Astrocyte of the hippocampus (primary cell): Measurements from ENCODE around the gene TEX19.
"Not testable (repeated sequence)": the region's sequence is repeated elsewhere in the genome, so short reads cannot be mapped to it uniquely, and the experiment has no call there.

Experiments used
- DNase-seq: peaks from one replicate; pipeline ENCODE4 v3.0.0; 2011; ENCODE audit warnings: low read depth, low spot score

Gene TEX19

GRCh38 chr17:82334622-82335394 lies 24.2 kb upstream of the TEX19 start:
- peak; percentile 29 for DNase-seq

GRCh38 chr17:82338858-82339633 lies 20.0 kb upstream of the TEX19 start:
- DNase-seq = peak; percentile 84

- peak; percentile 73 for DNase-seq
These were observed 19.1 kb upstream of the TEX19 start for GRCh38 chr17:82339634-82340580.

GRCh38 chr17:82342361-82343079 lies 16.5 kb upstream of the TEX19 start:
- no peak for DNase-seq

- DNase-seq = no peak
These were observed 15.5 kb upstream of the TEX19 start for GRCh38 chr17:82343560-82343959.

- DNase-seq = no peak
These were observed 14.7 kb upstream of the TEX19 start for GRCh38 chr17:82344175-82344907.

- no peak for DNase-seq
These were observed 13.7 kb upstream of the TEX19 start for GRCh38 chr17:82345151-82345976.

- DNase-seq = no peak
These were observed 12.4 kb upstream of the TEX19 start for GRCh38 chr17:82346342-82347300.

GRCh38 chr17:82347994-82348393 lies 11.1 kb upstream of the TEX19 start:
- not testable (repeated sequence) for DNase-seq

- no peak for DNase-seq
These were observed 10.6 kb upstream of the TEX19 start for GRCh38 chr17:82348434-82348833.

- DNase-seq = no peak
These were observed 10.2 kb upstream of the TEX19 start for GRCh38 chr17:82348866-82349265.

GRCh38 chr17:82349287-82349701 lies 9.8 kb upstream of the TEX19 start:
- DNase-seq = no peak

- DNase-seq = no peak
These were observed 8.6 kb upstream of the TEX19 start for GRCh38 chr17:82350182-82351030.

- no peak for DNase-seq
These were observed 7.8 kb upstream of the TEX19 start for GRCh38 chr17:82351254-82351712.

GRCh38 chr17:82351713-82352488 lies 7.1 kb upstream of the TEX19 start:
- DNase-seq = peak; percentile 95

- DNase-seq = no peak
These were observed 5.6 kb upstream of the TEX19 start for GRCh38 chr17:82353484-82353883.
